LoVo (cell line): ENCODE results near the gene LY86.

ENCODE experiments used
- DNase-seq: peaks from one replicate; pipeline ENCODE4 v3.0.0-alpha.2; 2016; ENCODE audit warnings: low spot score

Gene LY86

DNA sequence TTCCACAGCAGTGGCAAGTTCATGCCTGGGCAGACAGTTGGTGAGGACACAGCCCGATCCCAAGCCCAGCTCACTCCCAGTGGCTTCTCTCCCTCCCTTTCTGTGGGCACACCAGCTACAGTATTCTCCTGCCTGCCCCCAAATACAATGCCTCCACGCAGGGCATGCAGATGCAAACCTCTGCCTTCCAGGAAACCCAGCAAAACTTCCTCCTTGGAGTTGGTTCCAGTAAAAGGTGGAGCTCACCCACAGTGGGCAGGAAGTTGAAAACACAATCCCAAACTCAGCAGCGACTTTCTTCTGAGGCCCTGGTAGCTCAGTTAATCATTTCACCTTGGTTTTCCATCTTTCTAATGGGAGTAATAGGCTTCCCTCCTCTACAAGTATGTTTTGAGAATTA lies 93.7 kb downstream of the LY86 start:
- DNase-seq: no peak

DNA sequence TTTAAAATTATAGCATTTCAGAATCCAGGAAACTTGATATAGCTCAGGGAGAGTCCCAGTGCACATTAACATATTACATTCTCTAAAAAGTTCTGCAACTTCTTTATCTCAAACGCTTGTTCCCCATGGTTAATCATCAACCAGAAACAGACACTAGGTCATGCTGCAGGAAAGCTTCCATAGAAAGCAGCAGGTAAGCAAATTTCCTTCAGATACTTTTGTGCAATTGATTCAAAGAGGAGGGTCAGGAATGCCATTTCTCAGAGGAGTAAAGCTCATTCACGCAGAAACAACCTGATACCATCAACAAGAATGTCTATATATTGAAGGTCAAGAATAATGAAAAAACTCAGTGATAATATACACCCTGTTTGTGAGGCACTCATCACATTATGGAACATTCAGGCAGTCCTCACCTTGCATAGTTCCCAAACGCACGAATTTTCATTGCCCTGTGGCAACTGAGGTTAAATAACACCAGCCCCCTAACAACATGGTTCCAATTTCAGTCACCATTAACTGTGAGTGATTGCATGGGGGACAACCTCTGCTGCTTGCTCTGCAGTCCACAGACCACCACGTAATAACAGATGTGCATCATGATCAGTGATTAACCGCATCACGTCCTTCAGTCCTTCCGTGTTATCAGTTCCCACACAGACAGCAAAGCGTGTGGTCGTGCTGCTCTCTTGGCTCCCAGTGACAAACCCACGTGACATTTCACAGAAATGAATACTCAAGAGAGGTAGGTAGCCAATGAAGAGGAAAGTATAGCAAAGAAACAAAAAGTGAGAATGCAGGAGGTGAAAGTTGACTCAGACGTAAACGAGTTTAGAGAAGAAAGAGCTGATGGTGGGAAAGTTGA lies 95.7 kb downstream of the LY86 start:
- peak; percentile 44 for DNase-seq

- DNase-seq: no peak
Observed at GRCh38 chr6:6685249-6686040, 96.9 kb downstream of the LY86 start.

- DNase-seq: no peak
Observed at GRCh38 chr6:6686176-6686575, 97.7 kb downstream of the LY86 start.

DNA sequence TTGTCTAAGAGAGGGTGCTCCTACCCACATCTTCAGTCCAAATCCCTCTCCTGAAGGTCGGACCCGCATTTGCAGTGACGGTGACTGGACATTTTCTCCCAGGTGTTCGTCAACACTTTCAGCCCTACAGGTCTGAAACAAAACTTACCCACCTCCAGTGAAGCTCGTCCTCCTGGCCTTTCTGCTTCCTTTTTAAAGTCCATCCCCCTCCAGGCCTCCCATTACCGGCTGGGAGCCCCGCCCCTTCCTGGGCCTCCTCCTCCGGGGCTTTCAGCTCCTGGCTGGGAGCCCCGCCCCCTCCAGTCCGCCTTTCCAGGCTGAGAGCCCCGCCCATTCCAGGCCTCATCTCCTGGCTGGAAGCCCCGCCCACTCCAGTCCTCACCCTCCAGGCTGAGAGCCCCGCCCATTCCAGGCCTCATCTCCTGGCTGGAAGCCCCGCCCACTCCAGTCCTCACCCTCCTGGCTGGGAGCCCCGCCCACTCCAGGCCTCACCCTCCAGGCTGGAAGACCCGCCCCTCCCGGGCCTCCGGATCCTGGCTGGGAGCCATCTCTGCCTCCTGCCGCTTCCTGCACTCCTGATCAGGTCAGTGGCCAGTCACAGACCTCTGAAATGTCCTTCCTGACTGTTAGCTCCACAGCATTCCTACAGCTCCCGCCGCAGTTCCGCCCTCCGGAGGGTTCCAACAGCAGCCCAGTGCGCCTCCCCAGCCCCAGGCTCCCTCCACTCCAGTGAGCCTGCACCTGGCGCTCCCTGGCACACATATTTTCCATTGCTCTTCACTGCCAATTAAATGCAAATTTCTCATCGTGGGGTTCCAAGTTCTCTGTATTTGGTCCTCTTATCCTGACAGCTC lies 98.5 kb downstream of the LY86 start:
- DNase-seq: peak; percentile 96

GRCh38 chr6:6688283-6688682 lies 99.8 kb downstream of the LY86 start:
- no peak for DNase-seq

- no peak for DNase-seq
Observed at GRCh38 chr6:6688951-6689350, 100.4 kb downstream of the LY86 start.

- DNase-seq: no peak
Observed at GRCh38 chr6:6689400-6690143, 101.1 kb downstream of the LY86 start.

DNA sequence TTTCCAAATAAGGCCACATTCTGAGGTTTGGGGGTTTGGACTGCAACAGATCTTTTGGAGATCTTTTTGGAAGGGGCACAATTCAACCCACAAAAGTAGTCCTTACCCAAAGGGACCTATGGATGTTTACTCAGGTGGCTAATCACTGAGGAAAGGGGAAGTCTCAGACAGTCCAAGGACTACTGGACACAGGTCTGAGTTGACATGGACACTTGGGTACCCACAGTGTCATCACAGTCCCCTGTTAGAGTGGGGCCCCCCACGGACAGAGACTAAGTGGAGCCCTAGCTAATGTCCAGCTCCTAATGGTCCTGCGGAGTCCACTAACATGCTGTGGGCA lies 101.6 kb downstream of the LY86 start:
- DNase-seq: no peak

DNA sequence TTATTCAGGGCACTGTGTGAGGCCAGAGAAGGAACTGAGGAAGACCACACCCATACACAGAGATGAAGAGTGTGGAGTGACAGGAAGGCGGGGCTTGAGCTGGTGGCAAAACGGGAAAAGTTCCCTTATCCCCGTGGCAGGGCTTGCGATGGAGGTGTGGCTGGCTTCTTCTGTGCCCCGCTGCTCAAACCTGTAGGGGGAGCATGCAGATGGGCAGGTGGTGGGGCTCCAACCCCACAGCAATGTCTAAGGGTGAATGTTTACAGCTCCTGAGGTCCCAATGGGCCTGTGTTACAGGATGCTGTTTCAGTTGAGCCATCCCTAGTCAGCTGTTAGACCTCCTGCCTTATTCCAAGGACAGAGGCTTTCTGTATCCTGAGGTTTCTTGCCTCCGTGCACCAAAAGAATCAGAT lies 105.9 kb downstream of the LY86 start:
- no peak for DNase-seq

DNA sequence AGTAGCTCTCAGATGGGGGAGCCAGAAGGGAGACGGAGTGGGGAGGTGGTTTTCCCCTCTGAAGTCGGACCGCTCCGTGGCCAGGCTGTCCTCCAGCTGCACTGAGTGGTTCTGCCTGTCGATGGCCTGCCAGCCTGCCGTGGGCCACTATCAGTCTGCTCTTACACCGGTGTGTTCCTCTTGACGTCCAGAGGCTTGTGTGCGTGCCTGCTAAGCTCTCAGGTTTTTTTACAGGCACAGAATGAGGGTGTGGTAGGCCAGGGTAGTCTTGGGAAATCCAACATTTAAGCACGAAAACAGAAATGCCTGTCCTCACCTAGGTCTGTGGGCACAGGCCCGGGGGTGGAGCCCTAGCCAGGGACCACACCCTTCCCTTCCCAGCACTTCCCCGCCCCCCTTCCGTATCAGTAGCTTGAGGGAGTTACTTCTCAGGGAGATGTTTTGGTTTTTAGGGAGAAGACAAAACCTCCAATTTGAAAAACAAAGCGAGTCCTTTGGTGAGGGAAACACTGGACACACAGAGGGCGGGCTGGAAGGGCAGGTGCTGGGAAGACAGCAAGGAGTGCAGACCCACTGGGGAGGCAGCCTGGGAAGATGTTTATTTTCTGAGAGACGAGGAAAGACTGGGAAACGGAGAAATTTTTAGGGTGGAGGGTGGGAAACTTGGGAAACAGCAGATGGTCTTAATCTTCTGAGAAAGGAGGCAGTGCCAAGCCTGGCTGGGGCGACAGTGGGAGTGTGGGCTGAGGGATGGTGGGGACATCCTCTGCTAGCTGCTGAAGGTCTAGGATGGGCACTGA lies 106.5 kb downstream of the LY86 start:
- peak; percentile 80 for DNase-seq

DNA sequence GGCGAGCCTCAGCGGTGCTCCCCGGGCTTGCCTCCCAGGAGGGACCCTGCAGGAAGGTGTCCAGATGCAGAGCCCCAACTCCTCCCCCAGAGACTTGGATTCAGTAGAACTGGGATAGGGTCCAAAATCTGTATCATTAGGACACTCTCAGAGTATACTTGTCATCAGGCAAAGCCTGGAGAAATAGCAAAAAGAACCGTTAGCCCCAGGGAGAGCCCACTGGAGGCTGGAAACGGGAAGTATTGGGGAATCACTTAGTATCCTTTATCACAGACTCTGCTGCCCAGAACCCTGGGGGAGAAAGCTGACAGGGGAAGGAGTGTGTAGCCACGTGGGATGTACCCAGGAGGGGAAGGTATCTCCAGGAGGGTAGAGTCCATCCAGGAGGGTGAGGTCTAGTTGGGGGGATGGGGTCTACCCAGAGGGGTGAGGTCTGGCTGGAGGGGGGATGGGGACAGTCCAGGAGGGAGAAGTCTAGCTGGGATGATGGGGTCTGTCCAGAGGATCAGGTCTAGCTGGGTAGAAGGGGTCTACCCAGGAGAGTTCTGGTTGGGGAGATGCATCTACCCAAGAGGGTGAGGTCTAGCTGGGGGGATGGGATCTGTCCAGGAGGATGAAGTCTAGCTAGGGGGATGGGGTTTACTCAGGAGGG lies 107.2 kb downstream of the LY86 start:
- DNase-seq: no peak

DNA sequence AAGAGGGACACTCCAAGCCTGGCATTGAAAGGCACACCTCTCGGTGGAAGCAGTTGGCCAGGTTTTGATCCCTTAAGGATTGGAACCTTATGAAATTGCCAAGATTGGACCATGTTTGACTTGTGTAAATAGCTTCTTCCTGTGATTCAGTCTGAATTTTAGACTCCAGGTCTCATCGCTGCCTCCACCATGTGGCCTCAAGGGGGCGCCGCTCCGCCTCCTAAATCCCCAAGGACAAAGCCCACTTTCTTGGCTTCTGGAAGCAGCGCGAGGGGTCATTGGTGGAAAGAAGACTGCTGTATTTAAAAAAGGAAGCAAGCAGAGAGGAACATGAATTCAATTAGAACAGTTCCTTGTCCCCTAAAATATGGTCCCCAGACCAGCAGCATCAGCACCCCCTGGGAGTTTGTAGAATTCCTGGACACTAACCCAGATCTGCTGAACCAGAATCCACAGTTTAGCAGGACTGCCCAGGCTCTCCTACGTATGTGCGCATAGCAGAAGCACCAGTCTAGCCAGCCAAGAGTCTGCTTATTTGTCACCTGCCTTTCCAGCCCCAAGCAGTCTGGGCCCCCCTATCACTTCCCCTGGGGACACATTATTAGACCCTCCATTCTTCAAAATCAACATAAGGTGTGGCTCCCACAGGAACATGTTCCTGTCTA lies 108.5 kb downstream of the LY86 start:
- peak; percentile 33 for DNase-seq

- no peak for DNase-seq
Observed at GRCh38 chr6:6697620-6698019, 109.1 kb downstream of the LY86 start.

DNA sequence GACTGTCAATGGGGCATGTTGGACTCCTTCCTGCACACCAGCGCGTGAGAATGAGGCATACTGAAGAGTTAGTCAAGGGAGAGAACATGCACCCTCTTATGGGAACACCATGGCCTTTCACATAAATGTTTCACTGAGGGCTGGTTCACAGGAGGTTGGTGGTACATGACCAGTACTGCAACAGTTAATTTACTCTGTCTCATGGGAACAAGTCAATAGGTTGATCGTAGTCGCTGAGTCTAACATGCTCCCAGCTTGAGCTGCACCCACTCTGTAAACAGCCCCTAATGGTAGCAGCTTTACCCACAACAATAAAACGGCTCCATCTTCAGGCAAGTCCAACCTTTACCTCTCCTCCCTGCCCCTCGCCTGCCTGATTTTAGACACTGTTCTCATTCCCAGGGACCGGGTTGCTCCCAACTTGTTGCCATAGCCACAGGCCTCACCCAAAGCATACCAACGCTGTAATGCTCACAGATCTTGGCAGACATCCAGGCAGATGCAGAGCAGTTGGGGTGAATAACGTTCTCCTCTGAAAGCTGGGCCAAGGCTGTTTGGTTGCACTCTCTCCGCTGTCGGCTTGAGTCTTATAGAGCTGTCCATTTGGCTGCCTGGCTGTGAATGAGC lies 111.3 kb downstream of the LY86 start:
- peak; percentile 97 for DNase-seq

DNA sequence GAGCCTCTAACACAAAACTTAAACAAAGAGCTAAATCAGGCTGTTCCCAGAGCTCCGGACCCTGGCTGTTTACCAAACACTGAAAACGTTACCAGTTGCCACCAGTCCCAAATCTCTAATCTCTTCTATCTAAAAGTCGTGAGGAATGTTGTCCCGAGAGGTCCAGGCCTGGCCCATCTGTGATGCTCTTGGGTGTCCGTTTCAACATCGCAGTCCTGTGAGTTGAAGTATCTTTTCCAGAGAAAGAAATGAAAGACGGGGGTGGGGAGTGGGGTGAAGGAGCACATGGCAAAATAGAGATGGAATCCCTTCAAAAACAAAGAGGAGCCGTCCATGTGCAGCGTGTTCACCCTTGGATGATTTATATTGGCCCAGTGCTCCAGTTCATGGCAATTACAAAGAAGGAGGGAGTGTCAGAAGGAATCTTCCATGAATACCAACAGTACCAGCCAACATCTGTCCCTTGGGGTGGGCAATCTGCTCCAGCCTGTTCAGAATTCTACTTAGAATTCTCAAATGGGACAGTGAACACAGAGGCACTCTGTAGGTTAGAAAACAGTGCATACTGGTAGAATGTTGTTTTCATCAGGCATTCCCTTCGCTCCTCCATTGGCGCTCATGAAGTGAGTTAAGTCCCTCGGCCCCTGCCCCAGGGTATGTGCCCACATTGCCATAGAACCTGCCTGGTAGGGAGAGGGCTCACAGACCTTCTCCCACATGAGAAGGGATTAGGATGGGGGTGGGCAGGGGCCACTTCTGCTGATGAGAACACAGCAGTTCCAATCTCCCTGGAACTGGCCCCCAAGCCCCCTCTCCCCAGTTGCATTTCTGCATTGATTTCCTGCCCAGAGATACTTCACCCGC lies 112.1 kb downstream of the LY86 start:
- no peak for DNase-seq

GRCh38 chr6:6701864-6702263 lies 113.3 kb downstream of the LY86 start:
- no peak for DNase-seq

DNA sequence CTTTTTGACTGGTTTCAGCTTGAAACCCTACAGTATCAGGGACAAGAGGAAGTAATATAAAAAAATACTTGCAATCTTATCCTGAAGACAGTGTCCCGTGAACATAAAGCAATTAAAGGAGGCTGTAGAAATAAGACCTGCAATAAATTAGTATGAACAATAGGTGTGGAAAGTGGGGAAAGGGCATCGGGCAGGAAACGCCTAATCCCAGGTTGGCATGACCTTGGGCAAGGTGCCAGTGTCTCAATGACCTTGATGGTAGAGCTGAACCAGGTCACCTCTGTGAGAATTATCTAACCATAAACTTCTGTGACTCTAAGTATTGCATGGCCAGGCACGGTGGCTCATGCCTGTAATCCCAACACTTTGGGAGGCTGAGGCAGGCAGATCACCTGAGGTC lies 115.2 kb downstream of the LY86 start:
- DNase-seq: peak; percentile 40
